Fibroblast of upper back skin (primary cell): Measurements from ENCODE around the gene FARP1.

Experiments used
- DNase-seq: peaks from one replicate; pipeline ENCODE4 v3.0.0-alpha.2; 2013

The FARP1 gene

GRCh38 chr13:98474292-98474691 is 331.4 kb downstream of the FARP1 start:
- DNase-seq = no peak

GRCh38 chr13:98474761-98475160 is 331.9 kb downstream of the FARP1 start:
- DNase-seq = no peak

- DNase-seq = no peak
Observed at GRCh38 chr13:98475522-98475921, 332.6 kb downstream of the FARP1 start.

GRCh38 chr13:98476106-98476505 is 333.2 kb downstream of the FARP1 start:
- DNase-seq = no peak

- peak; percentile 88 for DNase-seq
Observed at GRCh38 chr13:98476538-98476966, 333.7 kb downstream of the FARP1 start.

GRCh38 chr13:98478189-98479129 is 335.6 kb downstream of the FARP1 start:
- peak; percentile 35 for DNase-seq

GRCh38 chr13:98479496-98480003 is 336.7 kb downstream of the FARP1 start:
- no peak for DNase-seq

GRCh38 chr13:98480915-98481877 is 338.3 kb downstream of the FARP1 start:
- no peak for DNase-seq

GRCh38 chr13:98482476-98483444 is 339.9 kb downstream of the FARP1 start:
- DNase-seq = peak; percentile 36

GRCh38 chr13:98483601-98484288 is 340.9 kb downstream of the FARP1 start:
- peak; percentile 44 for DNase-seq

- peak; percentile 90 for DNase-seq
Observed at GRCh38 chr13:98484289-98485219, 341.7 kb downstream of the FARP1 start.

GRCh38 chr13:98485561-98485960 is 342.7 kb downstream of the FARP1 start:
- no peak for DNase-seq

GRCh38 chr13:98486412-98486811 is 343.5 kb downstream of the FARP1 start:
- no peak for DNase-seq

GRCh38 chr13:98487016-98487415 is 344.1 kb downstream of the FARP1 start:
- DNase-seq = no peak

GRCh38 chr13:98487522-98487921 is 344.6 kb downstream of the FARP1 start:
- DNase-seq = no peak

- no peak for DNase-seq
Observed at GRCh38 chr13:98488736-98489135, 345.8 kb downstream of the FARP1 start.

GRCh38 chr13:98489446-98490194 is 346.7 kb downstream of the FARP1 start:
- DNase-seq = no peak

GRCh38 chr13:98490195-98490836 is 347.4 kb downstream of the FARP1 start:
- DNase-seq = no peak

- no peak for DNase-seq
Observed at GRCh38 chr13:98490866-98491265, 348.0 kb downstream of the FARP1 start.
